Measurements from ENCODE around the gene CDK12.
"Not testable (repeated sequence)": the region's sequence is repeated elsewhere in the genome, so short reads cannot be mapped to it uniquely, and the experiment has no call there.

Gene CDK12

DNA sequence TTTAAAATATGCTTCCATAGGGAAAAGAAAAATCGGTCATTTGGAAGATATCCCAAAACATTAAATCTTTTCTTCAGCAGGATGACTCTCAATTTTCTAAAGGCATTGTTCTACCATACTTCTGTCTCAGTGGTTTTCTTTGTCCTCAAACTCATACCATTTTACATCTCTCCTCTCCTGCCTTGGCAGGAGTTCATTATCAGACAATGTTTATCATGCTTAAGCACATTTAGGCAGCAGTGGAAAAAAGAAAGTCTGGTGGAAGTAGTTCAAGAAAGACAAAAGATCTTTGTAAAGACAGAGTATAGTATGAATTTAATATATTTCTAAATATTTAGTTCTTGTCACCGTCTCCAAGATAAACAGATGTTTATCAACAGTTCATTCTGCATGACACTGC, 68.2 kb downstream of the CDK12 start:
- ATAC-seq (no peak), DNase-seq (no peak)
- Mint-ChIP-seq H3K36me3 (ENCODE audit: low read depth) (peaks cover 51% of the 10 kb centered on the region), H3K4me3 (no peak overlapping the region), H3K9me3 (no peaks in the 10 kb centered on the region), H3K27ac (no peak overlapping the region), H3K4me1 (peaks cover 2% of the 10 kb centered on the region), H3K27me3 (no peaks in the 10 kb centered on the region)

DNA sequence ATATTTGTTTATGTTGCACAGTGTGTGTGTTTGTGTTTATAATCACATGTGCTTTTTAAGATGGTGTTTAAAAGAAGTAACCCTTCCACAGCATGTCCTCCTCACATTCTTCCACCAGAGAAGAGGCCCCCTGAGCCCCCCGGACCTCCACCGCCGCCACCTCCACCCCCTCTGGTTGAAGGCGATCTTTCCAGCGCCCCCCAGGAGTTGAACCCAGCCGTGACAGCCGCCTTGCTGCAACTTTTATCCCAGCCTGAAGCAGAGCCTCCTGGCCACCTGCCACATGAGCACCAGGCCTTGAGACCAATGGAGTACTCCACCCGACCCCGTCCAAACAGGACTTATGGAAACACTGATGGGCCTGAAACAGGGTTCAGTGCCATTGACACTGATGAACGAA, 69.2 kb downstream of the CDK12 start:
- no peak for ATAC-seq
- Mint-ChIP-seq H3K27me3 (no peaks in the 10 kb centered on the region), H3K36me3 (ENCODE audit: low read depth) (peaks cover 42% of the 10 kb centered on the region)

DNA sequence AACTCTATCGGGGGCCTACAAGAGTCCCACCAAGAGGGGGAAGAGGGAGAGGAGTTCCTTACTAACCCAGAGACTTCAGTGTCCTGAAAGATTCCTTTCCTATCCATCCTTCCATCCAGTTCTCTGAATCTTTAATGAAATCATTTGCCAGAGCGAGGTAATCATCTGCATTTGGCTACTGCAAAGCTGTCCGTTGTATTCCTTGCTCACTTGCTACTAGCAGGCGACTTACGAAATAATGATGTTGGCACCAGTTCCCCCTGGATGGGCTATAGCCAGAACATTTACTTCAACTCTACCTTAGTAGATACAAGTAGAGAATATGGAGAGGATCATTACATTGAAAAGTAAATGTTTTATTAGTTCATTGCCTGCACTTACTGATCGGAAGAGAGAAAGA, 70.0 kb downstream of the CDK12 start:
- H3K27me3 Mint-ChIP-seq: no peaks in the 10 kb centered on the region
- ATAC-seq (no peak), DNase-seq (no peak)
- H3K36me3 Mint-ChIP-seq (ENCODE audit: low read depth): peaks cover 39% of the 10 kb centered on the region
- H3K27ac Mint-ChIP-seq: no peak overlapping the region
- H3K9me3 Mint-ChIP-seq: no peaks in the 10 kb centered on the region
- no peak overlapping the region for H3K4me3 Mint-ChIP-seq
- peaks cover 2% of the 10 kb centered on the region for H3K4me1 Mint-ChIP-seq

More for the DNA sequence above, 69.2 kb downstream of the CDK12 start:
- H3K4me1 Mint-ChIP-seq: peaks cover 2% of the 10 kb centered on the region
- no peak overlapping the region for H3K4me3 Mint-ChIP-seq
- no peak for DNase-seq
- no peaks in the 10 kb centered on the region for H3K9me3 Mint-ChIP-seq
- no peak overlapping the region for H3K27ac Mint-ChIP-seq

DNA sequence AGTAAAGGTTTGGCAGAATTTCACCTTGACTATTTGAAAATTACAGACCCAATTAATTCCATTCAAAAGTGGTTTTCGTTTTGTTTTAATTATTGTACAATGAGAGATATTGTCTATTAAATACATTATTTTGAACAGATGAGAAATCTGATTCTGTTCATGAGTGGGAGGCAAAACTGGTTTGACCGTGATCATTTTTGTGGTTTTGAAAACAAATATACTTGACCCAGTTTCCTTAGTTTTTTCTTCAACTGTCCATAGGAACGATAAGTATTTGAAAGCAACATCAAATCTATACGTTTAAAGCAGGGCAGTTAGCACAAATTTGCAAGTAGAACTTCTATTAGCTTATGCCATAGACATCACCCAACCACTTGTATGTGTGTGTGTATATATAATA, 72.6 kb downstream of the CDK12 start:
- peaks cover 9% of the 10 kb centered on the region for H3K4me1 Mint-ChIP-seq
- no peaks in the 10 kb centered on the region for H3K27me3 Mint-ChIP-seq
- H3K36me3 Mint-ChIP-seq (ENCODE audit: low read depth): peaks cover 24% of the 10 kb centered on the region
- ATAC-seq: no peak
- H3K9me3 Mint-ChIP-seq: no peaks in the 10 kb centered on the region
- H3K4me3 Mint-ChIP-seq: no peak overlapping the region
- H3K27ac Mint-ChIP-seq: no peak overlapping the region
- no peak for DNase-seq

DNA sequence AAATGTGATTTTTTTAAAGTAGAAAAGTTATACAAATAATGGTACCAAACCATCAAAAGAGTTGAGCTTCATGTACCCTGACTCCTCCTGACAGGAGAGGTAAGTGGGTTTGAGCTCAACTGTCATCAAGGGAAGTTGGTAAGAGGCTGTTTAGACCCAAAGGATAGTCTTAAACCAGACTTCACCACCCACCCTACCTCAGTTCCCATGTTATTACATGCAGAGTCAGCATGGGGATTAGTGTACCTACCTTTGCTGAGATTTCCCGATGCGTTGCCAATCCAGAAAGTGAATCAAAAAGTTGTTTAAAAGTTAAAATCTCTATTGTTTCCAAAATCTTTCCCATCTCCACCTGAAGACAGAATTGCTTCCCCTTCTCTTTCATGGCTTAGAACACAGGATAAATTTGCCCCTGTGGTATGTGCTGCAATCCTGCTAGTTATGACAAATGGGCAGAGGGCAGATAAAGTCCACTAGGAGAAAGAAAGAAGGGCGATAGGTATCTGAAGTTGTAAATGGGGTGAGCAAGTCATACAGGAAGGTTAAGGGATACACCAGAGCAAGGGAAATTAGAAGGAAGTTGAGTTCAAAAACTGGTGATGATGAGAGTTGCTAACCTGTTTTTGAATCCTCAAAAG, 73.6 kb downstream of the CDK12 start:
- Mint-ChIP-seq H3K27me3 (no peaks in the 10 kb centered on the region), H3K9me3 (no peaks in the 10 kb centered on the region), H3K4me3 (no peak overlapping the region), H3K27ac (no peak overlapping the region), H3K4me1 (peaks cover 14% of the 10 kb centered on the region), H3K36me3 (ENCODE audit: low read depth) (peaks cover 19% of the 10 kb centered on the region)
- ATAC-seq (no peak), DNase-seq (no peak)

DNA sequence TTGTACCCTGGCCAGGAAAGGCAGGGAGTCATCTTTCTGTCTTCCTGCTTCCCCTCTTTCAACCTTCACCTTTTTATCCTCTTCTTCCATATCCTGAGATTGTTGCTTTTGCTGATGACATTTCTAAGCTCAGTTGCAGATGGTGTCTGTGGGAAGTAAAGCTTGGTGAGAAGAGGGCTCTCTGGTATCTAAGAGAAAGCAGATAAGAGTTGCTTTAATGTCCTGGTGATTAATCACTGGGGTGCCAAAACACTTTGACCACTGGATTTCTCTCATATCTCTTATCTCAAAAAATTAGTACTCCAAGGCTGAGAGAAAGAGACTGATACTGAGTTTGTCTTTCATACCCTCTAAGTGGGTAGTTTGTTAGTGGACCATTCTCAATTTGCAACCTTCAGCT, 75.2 kb downstream of the CDK12 start:
- peaks cover 12% of the 10 kb centered on the region for H3K4me1 Mint-ChIP-seq
- H3K4me3 Mint-ChIP-seq: no peak overlapping the region
- H3K9me3 Mint-ChIP-seq: no peaks in the 10 kb centered on the region
- ATAC-seq: no peak
- DNase-seq: no peak
- peaks cover 4% of the 10 kb centered on the region for H3K36me3 Mint-ChIP-seq (ENCODE audit: low read depth)
- H3K27ac Mint-ChIP-seq: no peak overlapping the region
- H3K27me3 Mint-ChIP-seq: no peaks in the 10 kb centered on the region

DNA sequence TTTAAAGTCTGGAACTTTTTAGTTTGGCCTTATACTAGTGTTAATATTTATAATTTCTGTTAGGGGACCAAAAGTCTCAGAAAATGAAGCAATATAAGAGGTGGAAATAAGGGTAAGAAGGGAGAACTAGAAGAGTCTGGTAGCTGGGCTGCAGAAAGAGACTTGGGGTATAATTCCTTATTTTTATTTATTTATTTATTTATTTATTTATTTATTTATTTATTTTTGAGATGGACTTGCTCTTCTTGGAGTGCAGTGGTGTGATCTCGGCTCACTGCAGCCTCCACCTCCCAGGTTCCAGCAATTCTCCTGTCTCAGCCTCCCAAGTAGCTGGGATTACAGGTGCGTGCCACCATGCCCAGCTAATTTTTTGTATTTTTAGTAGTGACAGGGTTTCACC, 76.1 kb downstream of the CDK12 start:
- H3K36me3 Mint-ChIP-seq (ENCODE audit: low read depth); DNase-seq; H3K27me3 Mint-ChIP-seq; ATAC-seq; H3K27ac Mint-ChIP-seq; H3K9me3 Mint-ChIP-seq; H3K4me3 Mint-ChIP-seq: not testable (repeated sequence)
- peaks cover 11% of the 10 kb centered on the region for H3K4me1 Mint-ChIP-seq

DNA sequence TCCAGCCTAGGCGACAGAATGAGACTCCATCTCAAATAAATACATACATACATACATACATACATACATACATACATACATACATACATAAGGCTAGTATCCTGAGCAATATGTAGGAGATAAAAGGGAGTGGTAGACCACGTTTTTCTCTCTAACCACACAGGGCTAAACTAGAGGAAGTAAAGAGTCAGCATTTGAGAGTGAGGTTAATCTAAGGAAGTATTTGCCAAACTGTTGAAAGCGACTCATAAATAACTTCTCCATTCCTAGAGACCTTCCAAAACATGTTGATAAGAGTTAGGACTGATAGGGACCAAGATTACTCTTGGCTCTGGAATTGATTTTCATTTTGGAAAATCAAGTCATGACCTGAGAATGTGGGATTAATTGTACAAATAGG, 77.6 kb downstream of the CDK12 start:
- Mint-ChIP-seq H3K36me3 (ENCODE audit: low read depth) (no peaks in the 10 kb centered on the region), H3K27me3 (no peaks in the 10 kb centered on the region), H3K4me3 (no peak overlapping the region), H3K4me1 (peaks cover 11% of the 10 kb centered on the region), H3K9me3 (no peaks in the 10 kb centered on the region), H3K27ac (no peak overlapping the region)
- peak; percentile 59 for ATAC-seq
- no peak for DNase-seq

DNA sequence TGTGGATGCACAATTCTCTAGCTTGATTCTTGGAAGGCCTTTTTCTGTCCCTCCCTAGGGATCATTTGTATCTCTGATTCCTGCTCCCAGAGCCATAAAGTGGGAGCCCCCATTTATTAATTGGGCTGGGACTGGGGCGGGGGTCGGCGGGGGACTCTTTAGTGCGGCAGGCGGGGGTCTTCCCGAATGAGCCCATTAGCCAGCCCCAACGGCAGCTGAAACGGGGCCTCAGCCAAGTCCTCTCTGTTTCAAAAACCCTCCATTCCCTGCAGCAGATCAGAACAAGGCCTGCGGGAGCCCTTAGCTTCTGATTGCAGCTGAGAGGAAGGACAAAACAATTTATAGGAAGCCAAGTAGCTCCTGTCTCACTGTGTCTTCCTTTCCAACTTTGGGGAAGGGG, 79.3 kb downstream of the CDK12 start:
- H3K36me3 Mint-ChIP-seq (ENCODE audit: low read depth): no peaks in the 10 kb centered on the region
- no peaks in the 10 kb centered on the region for H3K9me3 Mint-ChIP-seq
- no peaks in the 10 kb centered on the region for H3K27me3 Mint-ChIP-seq
- peaks cover 11% of the 10 kb centered on the region for H3K4me1 Mint-ChIP-seq
- no peak for ATAC-seq
- no peak overlapping the region for H3K27ac Mint-ChIP-seq
- H3K4me3 Mint-ChIP-seq: no peak overlapping the region
- DNase-seq: no peak

DNA sequence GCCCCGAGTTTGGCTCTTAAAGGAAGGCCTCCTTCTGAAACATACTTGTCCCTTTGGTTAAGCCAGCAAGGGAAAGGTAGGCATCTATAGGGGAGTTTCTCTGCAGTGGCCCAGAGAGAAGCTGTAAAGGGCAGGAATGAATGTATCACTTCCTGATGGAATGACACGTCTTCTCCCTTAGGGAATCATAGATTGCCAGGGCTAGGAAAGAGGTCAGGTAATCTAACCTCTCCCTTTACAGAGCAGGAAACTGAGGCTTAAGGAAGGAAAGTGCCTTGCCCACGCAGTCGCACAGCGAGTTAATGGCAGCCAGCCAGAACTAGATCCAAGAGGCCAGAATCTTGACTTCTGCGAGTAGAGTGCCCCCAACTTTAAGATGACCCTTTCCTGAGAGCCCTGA, 80.4 kb downstream of the CDK12 start:
- DNase-seq: no peak
- Mint-ChIP-seq H3K36me3 (ENCODE audit: low read depth) (peaks cover 4% of the 10 kb centered on the region), H3K4me3 (no peak overlapping the region), H3K9me3 (no peaks in the 10 kb centered on the region), H3K4me1 (peaks cover 11% of the 10 kb centered on the region), H3K27me3 (no peaks in the 10 kb centered on the region), H3K27ac (no peak overlapping the region)
- no peak for ATAC-seq

DNA sequence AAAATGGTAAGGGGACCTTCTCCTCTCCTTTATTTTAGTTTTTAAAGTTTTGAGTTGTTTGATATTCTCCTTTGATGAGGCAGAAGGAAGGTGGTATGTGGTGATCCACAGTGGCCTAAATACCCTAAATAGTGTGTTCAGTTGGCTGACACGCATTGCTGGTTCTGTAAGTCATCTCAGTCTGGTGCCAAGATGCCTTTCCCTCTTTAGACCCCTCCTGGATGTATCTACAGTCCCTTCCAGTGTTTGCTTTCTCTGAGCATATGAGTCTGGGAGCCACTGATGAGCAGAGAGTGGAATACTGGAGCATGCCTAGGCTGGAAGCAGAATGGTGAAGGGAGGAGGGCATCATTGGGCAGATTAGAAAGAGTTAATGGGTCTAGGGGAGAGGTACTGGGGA, 81.9 kb downstream of the CDK12 start:
- peaks cover 6% of the 10 kb centered on the region for H3K36me3 Mint-ChIP-seq (ENCODE audit: low read depth)

DNA sequence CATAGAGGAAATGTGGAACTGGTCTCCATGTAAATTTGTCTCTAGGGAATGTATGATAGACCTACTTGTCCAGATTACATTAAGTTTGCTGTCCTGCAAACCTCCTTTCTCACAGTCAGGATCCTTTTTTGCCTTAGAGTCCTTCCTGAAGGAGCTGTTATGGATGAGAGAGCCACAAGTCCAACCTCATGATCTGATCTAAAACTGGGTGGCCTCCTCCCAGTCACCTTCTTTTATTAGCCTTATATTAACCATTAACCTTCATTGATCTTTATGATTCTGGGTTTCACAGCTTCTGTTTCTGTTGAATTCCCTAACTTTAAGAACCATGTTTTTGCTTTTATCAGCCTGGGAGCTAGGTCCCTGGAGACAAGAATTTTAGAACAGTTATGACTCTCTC, 82.4 kb downstream of the CDK12 start:
- ATAC-seq: no peak
- no peaks in the 10 kb centered on the region for H3K27me3 Mint-ChIP-seq
- H3K4me3 Mint-ChIP-seq: no peak overlapping the region
- peaks cover 7% of the 10 kb centered on the region for H3K4me1 Mint-ChIP-seq
- peaks cover 6% of the 10 kb centered on the region for H3K36me3 Mint-ChIP-seq (ENCODE audit: low read depth)
- no peaks in the 10 kb centered on the region for H3K9me3 Mint-ChIP-seq
- no peak for DNase-seq
- no peak overlapping the region for H3K27ac Mint-ChIP-seq

More for the DNA sequence above, 81.9 kb downstream of the CDK12 start:
- H3K4me1 Mint-ChIP-seq: peaks cover 9% of the 10 kb centered on the region
- no peak overlapping the region for H3K4me3 Mint-ChIP-seq
- no peak overlapping the region for H3K27ac Mint-ChIP-seq
- no peaks in the 10 kb centered on the region for H3K9me3 Mint-ChIP-seq
- ATAC-seq (no peak), DNase-seq (no peak)
- no peaks in the 10 kb centered on the region for H3K27me3 Mint-ChIP-seq

DNA sequence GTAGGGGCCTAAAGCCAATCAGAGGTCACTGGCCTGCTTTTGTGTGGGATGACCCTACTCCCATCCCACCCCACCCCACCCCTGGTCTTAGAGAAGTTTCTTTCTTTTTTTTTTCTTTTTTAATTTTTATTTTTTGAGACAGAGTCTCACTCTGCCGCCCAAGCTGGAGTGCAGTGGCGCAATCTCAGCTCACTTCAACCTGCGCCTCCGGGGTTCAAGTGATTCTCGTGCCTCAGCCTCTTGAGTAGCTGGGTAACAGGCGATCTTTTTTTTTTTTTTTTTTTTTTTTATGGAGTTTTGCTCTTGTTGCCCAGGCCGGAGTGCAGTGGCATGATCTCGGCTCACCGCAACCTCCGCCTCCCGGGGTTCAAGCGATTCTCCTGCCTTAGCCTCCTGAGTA, 83.1 kb downstream of the CDK12 start:
- not testable (repeated sequence) for ATAC-seq; H3K4me3 Mint-ChIP-seq; DNase-seq; H3K27ac Mint-ChIP-seq; H3K36me3 Mint-ChIP-seq (ENCODE audit: low read depth); H3K27me3 Mint-ChIP-seq; H3K4me1 Mint-ChIP-seq; H3K9me3 Mint-ChIP-seq

DNA sequence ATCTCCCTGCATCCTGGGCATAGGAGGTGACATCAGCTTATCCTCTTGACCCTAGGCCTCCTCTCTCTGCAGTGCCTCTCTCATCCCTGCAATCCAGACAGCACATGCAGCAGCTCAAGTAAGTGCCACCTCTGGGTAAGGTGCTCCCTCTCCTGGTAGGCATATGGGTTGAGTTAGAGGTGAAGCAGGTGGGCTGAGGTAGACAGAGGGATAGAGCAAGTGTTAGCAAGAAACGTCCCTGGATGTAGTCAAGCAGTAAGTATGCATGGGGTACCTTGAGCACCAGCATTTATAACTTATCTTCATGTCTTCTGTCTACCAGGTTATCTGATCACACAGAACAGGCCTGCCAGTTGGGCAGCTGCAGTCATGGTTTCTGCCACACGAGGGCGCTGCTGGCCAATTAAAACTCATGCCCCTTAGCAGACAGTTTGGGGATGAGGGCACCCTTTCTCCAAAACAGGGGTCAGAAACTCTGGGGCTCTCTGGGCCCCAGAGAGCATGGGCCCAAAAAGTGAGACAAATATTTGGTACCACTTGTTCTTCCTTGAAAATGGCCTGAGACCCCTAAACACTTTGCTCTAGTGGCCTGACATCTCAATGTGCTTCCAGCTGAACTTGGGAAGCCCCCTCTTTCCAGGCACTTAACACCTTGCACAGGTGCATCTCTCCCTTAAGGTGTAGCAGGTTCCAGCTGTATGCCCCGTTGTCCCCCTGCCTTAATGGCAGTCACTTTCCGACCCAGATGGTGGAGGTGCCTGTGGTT, 86.6 kb downstream of the CDK12 start:
- Mint-ChIP-seq H3K27me3 (no peaks in the 10 kb centered on the region), H3K36me3 (ENCODE audit: low read depth) (peaks cover 11% of the 10 kb centered on the region), H3K4me3 (no peak overlapping the region), H3K9me3 (no peaks in the 10 kb centered on the region), H3K27ac (no peak overlapping the region), H3K4me1 (no peaks in the 10 kb centered on the region)
- ATAC-seq: peak; percentile 51
- peak; percentile 81 for DNase-seq

DNA sequence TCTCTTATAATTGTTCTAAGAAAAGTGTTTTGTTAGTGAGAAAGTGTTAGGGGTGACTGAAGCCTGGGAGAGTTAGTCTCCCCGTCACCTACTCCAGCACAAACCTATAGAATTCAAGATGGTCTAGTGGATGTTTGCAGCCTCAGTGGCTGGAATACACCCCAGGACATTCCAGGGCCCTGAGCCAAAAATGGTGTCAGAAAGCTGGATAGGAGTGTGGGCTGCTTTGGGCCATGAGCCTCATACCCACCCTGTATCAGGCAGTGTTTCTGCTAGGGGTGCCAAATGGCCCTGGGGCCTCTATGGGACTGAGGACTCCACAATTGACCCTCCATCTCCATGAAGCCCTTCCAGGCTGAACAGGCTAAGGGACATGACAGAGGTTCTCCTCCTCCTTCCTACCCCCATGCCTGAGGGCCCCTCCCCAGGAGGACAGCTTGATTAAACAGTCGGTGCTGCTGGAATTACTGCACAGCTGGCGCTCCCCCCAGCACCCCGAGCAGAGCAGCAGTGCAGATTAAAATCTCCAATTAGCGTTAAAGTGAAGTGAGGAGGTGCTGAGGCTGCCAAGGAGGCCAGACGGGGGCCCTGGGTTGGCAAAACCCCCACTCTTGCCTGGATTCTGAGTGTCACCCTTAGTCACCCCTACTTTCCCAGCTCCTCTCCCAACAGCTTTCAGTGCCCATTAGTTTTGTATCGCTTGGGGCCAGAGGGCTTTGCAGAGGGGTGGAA, 87.4 kb downstream of the CDK12 start:
- Mint-ChIP-seq H3K4me3 (no peak overlapping the region), H3K27ac (no peak overlapping the region), H3K9me3 (no peaks in the 10 kb centered on the region), H3K36me3 (ENCODE audit: low read depth) (peaks cover 11% of the 10 kb centered on the region), H3K4me1 (no peaks in the 10 kb centered on the region), H3K27me3 (no peaks in the 10 kb centered on the region)
- ATAC-seq (no peak), DNase-seq (no peak)
